Measurements from ENCODE around the gene GBP5.
A peak's percentile ranks its signal among the peaks of the same experiment; 100 is the strongest.
"Not testable (repeated sequence)": the region's sequence is repeated elsewhere in the genome, so short reads cannot be mapped to it uniquely, and the experiment has no call there.

GBP5 gene

GRCh38 chr1:89284078-89284763, 11.6 kb upstream of the GBP5 start:
- DNase-seq = not testable (repeated sequence)

DNA sequence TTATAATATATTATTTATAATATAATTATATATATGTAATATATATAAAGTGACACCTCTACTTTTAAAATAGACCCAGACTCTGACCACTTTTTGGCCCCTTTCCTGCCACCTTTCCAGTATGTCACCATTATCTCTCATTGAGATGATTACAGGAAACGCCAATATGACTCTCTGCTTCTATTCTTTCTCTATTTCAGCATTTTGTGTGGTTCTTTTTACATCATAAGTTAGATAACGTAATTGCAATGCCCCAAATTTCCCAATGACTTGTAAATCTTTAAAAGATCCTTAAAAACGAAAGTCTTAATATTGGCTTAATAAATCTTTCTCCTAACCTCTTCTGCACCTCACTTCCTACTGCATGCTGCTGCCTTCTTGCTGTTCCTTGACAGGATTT, 8.1 kb upstream of the GBP5 start:
- no peak for DNase-seq

DNA sequence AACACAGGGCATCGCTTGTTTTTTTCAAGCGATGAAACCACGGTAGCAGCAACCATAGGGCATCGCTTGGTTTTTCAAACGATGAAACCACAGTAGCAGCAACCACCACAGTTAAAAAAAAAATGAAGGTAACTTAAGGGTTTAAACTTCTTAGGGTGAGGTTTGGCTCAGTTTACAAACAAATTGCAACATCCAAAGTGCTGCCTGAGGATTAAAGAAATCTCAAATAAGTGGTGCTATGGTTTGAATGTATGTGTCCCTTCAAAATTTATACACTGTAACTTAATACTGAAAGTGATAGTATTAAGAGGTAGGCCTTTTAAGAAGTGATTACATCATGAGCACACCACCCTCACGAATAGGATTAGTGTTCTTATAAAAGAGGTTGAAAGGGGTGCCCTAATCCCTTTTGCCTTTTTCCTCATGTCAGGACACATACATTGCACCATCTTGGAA, 6.4 kb upstream of the GBP5 start:
- no peak for DNase-seq

DNA sequence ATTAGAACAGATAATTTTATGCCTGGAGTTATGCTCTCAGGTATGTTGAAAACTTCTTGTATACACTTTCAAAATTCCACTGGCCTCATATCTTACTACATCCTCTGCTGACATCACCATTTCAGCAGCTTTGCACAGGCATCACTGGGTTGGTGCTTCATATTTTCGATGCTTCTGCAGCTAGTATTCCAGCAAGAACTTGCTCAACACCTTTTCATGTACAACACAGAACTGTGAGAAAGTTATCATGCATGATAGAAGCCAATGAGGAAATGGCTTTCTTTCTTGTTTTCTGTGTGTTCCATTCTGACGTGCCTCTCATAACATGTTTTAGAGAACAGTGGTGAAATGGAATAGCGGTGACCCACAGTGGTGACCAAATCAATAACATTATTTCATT, 5.1 kb upstream of the GBP5 start:
- DNase-seq = no peak

DNA sequence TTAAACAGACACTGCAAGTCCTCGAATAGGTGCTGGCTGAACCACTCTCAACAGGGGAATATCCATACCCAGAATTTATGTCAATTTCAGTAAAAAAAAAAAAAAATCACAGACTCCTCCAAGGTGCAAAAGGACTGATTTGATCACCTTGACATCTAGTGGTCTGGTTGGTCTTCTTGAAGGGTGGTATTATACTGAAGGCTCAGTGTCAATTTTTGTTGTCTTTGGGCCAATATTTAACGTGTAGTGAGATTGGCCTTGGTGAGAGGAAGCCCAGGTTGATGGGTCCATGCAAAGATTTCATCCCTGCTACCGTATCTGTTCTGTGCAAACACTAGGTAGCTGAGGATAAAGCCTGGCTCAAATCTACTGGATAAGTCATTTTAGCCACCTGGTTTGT, 4.0 kb upstream of the GBP5 start:
- peak; percentile 6 for DNase-seq

DNA sequence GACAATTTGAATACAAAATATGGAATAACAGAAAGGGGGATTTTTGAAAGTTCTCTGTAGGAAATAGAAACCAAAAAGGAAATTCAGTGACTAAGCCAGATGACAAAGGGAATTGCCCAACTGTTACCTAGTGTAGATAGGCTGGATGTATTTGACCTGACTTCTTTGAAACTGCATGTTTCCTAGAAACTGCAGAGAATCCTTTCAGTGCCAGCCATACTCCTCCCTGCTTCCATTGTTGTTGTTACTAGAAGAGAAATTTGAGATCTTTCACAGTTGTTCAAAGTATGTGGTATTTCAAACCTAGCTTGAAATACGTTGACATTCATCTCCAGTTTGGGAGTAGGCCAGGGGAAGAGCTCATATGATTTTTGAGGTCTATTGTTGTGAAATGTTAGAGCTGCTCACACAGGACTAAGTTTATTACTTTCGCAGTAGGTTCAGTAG, 1.8 kb upstream of the GBP5 start:
- DNase-seq = peak; percentile 85

DNA sequence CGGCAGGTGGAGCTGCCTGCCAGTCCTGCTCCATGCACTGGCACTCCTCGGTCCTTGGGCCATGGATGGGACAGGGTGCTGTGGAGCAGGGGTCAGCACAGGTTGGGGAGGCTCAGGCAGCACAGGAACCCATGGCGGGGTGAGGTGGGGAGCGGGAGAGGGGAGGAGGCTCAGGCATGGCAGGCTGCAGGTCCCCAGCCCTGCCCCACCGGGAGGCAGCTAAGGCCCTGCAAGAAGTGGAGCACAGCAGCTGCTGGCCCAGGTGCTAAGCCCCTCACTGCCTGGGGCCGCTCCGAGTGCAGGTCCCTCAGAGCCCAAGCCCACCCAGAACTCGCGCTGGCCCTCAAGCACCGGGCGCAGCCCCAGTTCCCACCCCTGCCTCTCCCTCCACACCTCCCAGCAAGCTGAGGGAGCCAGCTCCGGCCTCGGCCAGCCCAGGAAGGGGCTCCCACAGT, 691 bp upstream of the GBP5 start:
- DNase-seq = no peak

- DNase-seq = peak; percentile 88
These were observed 1.2 kb downstream of the GBP5 start for GRCh38 chr1:89271341-89272015.

GRCh38 chr1:89270423-89270822, 2.2 kb downstream of the GBP5 start:
- no peak for DNase-seq

- DNase-seq = no peak
These were observed 3.4 kb downstream of the GBP5 start for GRCh38 chr1:89269277-89269676.

- DNase-seq = peak; percentile 60
These were observed 10.0 kb downstream of the GBP5 start for GRCh38 chr1:89262643-89263042.

DNA sequence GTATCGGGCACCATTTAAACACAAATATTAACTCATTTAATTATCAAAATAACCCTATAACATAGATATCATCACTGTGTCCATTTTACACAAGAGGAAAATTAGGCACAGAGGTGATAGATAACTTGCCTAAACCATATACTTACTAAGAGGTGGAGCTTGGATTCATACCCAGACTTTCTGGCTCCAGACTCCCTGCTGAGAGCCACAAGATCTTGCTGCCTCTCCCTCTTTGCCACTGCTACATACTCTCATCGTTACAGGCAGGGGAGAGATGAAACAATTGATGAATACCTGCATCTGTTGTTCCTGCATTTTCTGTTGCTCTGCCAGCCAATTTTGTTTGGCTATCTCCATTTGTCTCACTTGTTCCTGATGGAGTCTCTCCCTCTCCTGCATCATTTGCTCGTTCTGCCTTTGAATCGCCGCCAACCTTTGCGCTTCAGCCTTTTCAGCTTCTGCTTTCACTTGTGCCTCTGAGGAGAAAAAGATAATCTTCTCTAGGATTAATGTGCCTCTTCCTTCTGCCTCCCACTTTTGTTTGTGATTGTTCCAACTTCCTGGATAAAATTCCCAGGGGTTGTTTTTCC, 10.6 kb downstream of the GBP5 start:
- peak; percentile 12 for DNase-seq

GRCh38 chr1:89260566-89261255, 11.9 kb downstream of the GBP5 start:
- DNase-seq = peak; percentile 45

- DNase-seq = no peak
These were observed 12.6 kb downstream of the GBP5 start for GRCh38 chr1:89260042-89260441.

DNA sequence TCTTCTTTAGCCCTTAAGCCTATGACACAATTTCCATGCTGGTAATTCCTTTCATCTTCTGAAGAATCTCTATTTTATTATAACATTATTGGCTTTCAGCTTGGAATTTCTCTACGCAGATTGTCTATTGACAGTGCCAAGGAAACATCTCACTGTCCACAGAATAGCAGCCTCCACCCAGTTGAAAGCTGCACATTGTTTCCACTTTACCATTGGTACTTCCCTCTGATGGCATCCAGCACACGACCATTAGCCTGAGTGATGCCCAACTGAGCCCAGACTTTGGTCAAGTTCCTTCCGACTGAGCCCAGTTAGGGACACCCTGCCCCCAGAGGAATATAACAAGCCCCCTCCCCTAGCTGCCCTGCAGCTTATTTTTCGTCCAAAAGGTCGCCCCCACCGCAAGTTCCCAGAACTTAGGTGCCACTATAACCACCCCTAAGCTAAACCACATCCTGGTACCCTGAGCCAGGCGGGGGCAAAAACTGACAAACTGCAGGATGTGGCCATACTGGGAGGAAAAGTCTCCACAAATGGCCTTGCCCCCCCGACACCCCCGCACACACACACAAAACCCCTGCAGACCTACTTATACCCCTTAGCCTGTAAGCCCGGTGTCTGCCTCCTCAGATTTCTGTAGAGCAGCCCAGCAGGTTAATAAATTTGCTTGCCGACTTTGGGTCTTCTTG, 13.2 kb downstream of the GBP5 start:
- DNase-seq = no peak

GRCh38 chr1:89257041-89257440, 15.6 kb downstream of the GBP5 start:
- DNase-seq = no peak

GRCh38 chr1:89255581-89255980, 17.1 kb downstream of the GBP5 start:
- not testable (repeated sequence) for DNase-seq

- DNase-seq = no peak
These were observed 17.9 kb downstream of the GBP5 start for GRCh38 chr1:89254658-89255287.

DNA sequence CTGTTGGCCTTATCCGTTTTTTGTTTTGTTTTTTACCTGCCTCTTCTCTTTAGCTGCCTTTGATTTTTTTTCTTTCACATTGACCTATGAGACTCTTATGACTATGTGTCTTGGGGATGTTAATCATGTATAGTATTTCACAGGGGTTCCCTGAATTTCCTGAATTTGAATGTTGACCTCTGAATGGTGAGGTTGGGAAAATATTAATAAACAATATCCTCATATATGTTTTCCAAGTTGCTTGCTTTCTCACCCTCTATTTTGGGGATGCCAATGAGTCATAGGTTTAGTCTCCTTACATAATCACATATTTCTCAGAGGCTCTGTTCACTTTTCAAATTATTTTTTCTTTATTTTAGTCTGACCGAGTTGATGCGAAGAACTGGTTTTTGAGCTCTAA, 29.6 kb downstream of the GBP5 start:
- DNase-seq = no peak
